Right kidney (tissue), 1 donor: ENCODE measurements around the gene PPP1R9B.

ENCODE experiments used
- DNase-seq: peaks from one replicate; pipeline ENCODE4 v3.0.0-alpha.2; 2016

Gene PPP1R9B

DNA sequence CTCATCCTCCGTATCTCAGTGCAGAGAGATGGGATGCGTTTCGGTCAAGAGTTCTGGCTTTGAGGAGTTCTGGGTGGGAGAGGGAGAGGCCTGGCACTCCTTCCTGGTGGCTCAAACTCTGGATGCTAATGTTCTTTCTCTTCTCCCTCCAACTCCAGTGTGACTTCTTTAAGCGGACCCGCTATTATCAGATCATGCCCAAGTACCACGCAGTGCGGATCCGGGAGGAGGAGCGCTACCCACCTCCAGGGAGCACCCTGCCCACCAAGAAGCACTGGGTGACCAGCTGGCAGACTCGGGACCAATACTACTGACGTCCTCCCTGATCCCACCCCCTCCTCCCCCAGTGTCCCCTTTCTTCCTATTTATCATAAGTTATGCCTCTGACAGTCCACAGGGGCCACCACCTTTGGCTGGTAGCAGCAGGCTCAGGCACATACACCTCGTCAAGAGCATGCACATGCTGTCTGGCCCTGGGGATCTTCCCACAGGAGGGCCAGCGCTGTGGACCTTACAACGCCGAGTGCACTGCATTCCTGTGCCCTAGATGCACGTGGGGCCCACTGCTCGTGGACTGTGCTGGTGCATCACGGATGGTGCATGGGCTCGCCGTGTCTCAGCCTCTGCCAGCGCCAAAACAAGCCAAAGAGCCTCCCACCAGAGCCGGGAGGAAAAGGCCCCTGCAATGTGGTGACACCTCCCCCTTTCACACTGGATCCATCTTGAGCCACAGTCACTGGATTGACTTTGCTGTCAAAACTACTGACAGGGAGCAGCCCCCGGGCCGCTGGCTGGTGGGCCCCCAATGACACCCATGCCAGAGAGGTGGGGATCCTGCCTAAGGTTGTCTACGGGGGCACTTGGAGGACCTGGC, 61.3 kb downstream of the PPP1R9B start:
- DNase-seq, result no peak

DNA sequence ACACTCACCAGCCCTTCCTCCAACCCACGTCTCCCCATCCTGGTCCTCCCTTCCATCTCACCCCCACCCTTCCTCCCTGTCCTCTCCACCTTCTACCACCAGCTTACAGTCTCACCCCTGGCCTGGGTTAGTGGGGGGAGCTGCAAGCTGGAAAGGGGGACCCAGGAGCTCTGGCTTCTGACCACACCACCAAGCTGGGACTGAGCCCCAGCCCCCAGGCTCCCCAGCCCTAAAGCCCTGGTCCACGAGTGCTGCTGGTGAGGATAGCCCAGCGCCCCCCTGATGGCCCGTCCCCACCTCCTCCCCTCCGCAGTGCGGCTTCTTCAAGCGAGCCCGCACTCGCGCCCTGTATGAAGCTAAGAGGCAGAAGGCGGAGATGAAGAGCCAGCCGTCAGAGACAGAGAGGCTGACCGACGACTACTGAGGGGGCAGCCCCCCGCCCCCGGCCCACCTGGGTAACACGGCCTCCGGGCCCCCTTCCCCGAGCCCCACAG, 62.5 kb downstream of the PPP1R9B start:
- no peak for DNase-seq

DNA sequence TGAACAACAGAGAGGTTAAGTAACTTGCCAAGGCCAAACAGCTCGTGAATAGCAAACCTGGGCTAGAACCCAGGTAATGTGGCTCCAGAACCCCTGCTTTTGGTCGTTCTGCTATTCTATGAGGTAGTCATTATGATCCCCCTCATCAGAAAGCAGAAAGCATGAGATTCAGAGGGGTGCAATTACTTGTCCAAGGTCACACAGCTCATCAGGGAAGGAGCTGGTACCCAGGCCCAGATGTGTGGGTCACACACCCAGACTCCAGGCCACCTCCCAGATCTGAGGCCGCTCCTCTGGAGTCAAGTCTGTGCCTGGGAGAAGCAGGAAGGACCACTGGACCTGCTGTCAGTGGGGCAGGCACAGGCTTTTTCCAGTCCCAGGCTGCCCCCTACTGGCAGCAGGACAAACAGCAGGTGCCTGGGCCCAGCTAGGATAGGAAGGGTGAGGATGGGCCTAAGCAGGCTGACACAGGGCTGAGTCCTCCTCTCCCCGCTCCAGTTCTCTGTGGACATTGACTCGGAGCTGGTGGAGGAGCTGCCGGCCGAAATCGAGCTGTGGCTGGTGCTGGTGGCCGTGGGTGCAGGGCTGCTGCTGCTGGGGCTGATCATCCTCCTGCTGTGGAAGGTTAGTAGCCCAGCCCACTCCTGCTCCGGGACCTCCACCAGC, 63.1 kb downstream of the PPP1R9B start:
- peak; percentile 67 for DNase-seq
